ENCODE results near the gene DAPK1. TPM values are rescaled to one million over a fixed set of nuclear protein-coding genes. Genes with fewer than 3 reads are reported as not detected.

The DAPK1 gene
- total RNA-seq, 1 donor from 2014 or later: 0.79 TPM

DNA sequence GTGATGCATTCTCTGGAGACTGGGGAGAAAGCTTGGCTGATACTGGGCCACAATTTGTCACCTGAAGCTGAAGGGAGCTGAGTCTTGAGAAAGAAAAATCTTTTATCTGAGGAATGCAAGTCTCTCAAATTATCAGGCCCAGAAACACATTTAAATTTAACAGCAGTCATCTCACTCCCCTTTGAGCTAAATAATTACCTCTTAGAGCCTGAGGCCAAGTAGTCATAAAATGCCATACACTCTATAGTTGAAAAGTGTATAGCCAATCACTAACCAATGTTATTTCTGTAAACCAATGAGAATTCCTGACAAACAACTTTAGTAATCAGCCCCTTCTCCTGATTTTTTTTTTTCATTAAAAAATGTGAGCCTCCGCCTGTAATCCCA is 32.7 kb upstream of the DAPK1 start:
- no peak for FAIRE-seq
- TF ChIP-seq CTCF (IDR thresholded peaks at IDR 0.05; ENCODE audit: insufficient read depth, low read length, severe bottlenecking): no peak
- DNase-seq (ENCODE audit: low read depth): no peak
- no peaks in the 10 kb centered on the region for H3K27me3 ChIP-seq (ENCODE audit: control insufficient read depth, insufficient read depth, low read length)
- no peaks in the 10 kb centered on the region for H3K36me3 ChIP-seq (ENCODE audit: control insufficient read depth, insufficient read depth, low read length)
- no peak overlapping the region for H3K4me3 ChIP-seq (ENCODE audit: low read depth, low read length)

GRCh38 chr9:87465816-87466215 is 31.9 kb upstream of the DAPK1 start:
- FAIRE-seq (no peak), DNase-seq (ENCODE audit: low read depth) (no peak)
- H3K36me3 ChIP-seq (ENCODE audit: control insufficient read depth, insufficient read depth, low read length): no peaks in the 10 kb centered on the region
- H3K4me3 ChIP-seq (ENCODE audit: low read depth, low read length): no peak overlapping the region
- no peak for TF ChIP-seq CTCF (IDR thresholded peaks at IDR 0.05; ENCODE audit: insufficient read depth, low read length, severe bottlenecking)
- no peaks in the 10 kb centered on the region for H3K27me3 ChIP-seq (ENCODE audit: control insufficient read depth, insufficient read depth, low read length)

GRCh38 chr9:87467187-87467586 is 30.5 kb upstream of the DAPK1 start:
- FAIRE-seq (no peak), DNase-seq (ENCODE audit: low read depth) (no peak)
- no peak for TF ChIP-seq CTCF (IDR thresholded peaks at IDR 0.05; ENCODE audit: insufficient read depth, low read length, severe bottlenecking)
- H3K4me3 ChIP-seq (ENCODE audit: low read depth, low read length): no peak overlapping the region
- no peaks in the 10 kb centered on the region for H3K36me3 ChIP-seq (ENCODE audit: control insufficient read depth, insufficient read depth, low read length)
- H3K27me3 ChIP-seq (ENCODE audit: control insufficient read depth, insufficient read depth, low read length): no peaks in the 10 kb centered on the region

DNA sequence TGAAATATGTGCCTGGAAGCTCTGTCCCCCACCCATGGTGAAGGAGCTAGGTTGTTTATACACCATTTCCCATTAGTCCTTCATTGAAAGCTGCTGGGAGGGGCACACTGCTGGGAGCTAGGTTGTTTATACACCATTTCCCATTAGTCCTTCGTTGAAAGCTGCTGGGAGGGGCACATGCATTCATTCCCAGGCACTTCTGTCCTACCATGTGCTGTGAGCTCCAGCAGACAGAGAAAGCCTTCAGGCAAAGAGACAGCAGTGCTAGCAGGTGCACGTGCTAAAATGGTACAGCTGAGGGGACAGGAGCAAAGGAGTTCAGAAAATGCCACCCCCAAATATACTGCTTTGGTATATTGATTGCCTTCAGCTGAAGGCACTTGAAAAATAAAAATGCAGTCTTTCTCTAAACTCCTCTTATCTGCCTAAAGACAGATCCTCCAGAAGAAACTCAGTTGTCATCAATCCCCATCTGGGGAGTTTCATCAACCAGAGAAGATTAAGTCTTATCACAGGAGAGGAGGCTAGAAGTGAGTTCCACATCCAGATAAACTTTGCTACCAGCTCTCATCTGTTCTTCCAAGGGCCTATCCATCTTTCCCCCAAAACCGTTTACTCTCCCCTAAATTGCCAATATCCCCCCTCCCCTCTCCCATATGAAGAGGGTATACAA is 27.7 kb upstream of the DAPK1 start:
- FAIRE-seq (no peak), DNase-seq (ENCODE audit: low read depth) (no peak)
- no peaks in the 10 kb centered on the region for H3K36me3 ChIP-seq (ENCODE audit: control insufficient read depth, insufficient read depth, low read length)

GRCh38 chr9:87471746-87472145 is 25.9 kb upstream of the DAPK1 start:
- no peak for FAIRE-seq
- no peak for DNase-seq (ENCODE audit: low read depth)
- Histone ChIP-seq H3K36me3 (ENCODE audit: control insufficient read depth, insufficient read depth, low read length) (no peaks in the 10 kb centered on the region), H3K27me3 (ENCODE audit: control insufficient read depth, insufficient read depth, low read length) (no peaks in the 10 kb centered on the region), H3K4me3 (ENCODE audit: low read depth, low read length) (no peak overlapping the region)
- TF ChIP-seq CTCF (IDR thresholded peaks at IDR 0.05; ENCODE audit: insufficient read depth, low read length, severe bottlenecking): no peak

More for the DNA sequence above, 27.7 kb upstream of the DAPK1 start:
- TF ChIP-seq CTCF (IDR thresholded peaks at IDR 0.05; ENCODE audit: insufficient read depth, low read length, severe bottlenecking): no peak
- no peak overlapping the region for H3K4me3 ChIP-seq (ENCODE audit: low read depth, low read length)
- H3K27me3 ChIP-seq (ENCODE audit: control insufficient read depth, insufficient read depth, low read length): no peaks in the 10 kb centered on the region

DNA sequence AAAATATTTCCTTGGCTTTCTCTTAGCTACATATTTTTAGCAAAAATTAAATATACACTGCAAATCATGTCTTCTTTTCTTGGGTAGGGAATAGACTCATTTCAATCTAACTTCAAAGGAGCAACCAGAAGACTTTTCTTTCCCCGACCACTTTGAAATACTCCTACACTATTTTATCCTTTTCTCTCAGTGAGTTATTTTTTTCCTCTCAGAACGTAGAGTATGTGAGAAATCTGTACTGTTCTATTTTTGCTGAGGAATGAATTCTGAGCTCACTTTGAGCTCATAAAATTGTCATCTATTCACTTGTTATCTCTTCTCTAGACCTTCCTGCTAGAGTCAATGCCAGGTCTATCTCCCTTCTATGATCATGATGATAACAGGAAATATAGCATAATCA is 22.2 kb upstream of the DAPK1 start:
- no peak for FAIRE-seq
- TF ChIP-seq CTCF (IDR thresholded peaks at IDR 0.05; ENCODE audit: insufficient read depth, low read length, severe bottlenecking): no peak
- no peak for DNase-seq (ENCODE audit: low read depth)
- Histone ChIP-seq H3K27me3 (ENCODE audit: control insufficient read depth, insufficient read depth, low read length) (no peaks in the 10 kb centered on the region), H3K4me3 (ENCODE audit: low read depth, low read length) (no peak overlapping the region), H3K36me3 (ENCODE audit: control insufficient read depth, insufficient read depth, low read length) (no peaks in the 10 kb centered on the region)
